Gastroesophageal sphincter (tissue), 4 donors: ENCODE data around the gene KCNMB1. TPM values are rescaled to one million over a fixed set of nuclear protein-coding genes. Genes with fewer than 3 reads are reported as not detected.

ENCODE experiments used
- ATAC-seq: fragments of 150-250 bp; one replicate; pipeline ENCODE4 v1.9.1; 2016; ENCODE audit warnings: mild to moderate bottlenecking, moderate library complexity
- H3K27ac ChIP-seq, 4 donors: fragments of 200-600 bp; sonication (generic) in 3 of 4; 1 replicate in 3 of 4; 2 replicates in 1 of 4; pipeline ENCODE4 v1.5.1; 2016 to 2019
- H3K27me3 ChIP-seq: fragments of 200-600 bp; sonication (generic); one replicate; pipeline ENCODE4 v1.5.1; 2019
- H3K36me3 ChIP-seq, 2 donors: fragments of 200-600 bp; sonication (generic); one replicate each; pipeline ENCODE4 v1.5.1; 2019; ENCODE audit warnings: control low read depth in 1 of 2
- H3K4me1 ChIP-seq, 3 donors: fragments of 200-600 bp; sonication (generic); 1 replicate in 2 of 3; 2 replicates in 1 of 3; pipeline ENCODE4 v1.5.1; 2016 to 2019; ENCODE audit warnings: control low read depth in 2 of 3
- H3K4me3 ChIP-seq, 2 donors: fragments of 200-600 bp; sonication (generic); one replicate each; pipeline ENCODE4 v1.5.1; 2019; ENCODE audit warnings: mild to moderate bottlenecking in 1 of 2, moderate library complexity in 1 of 2
- H3K9me3 ChIP-seq, 3 donors: fragments of 200-600 bp; sonication (generic); one replicate each; pipeline ENCODE4 v1.5.1; 2017 to 2019; ENCODE audit warnings: control low read depth in 2 of 3
- EP300 ChIP-seq: sonication (generic); formaldehyde crosslinking; IDR thresholded peaks from one replicate; pipeline ENCODE4 v1.6.1; 2017; ENCODE audit warnings: antibody characterized with exemption, mild to moderate bottlenecking
- POLR2A ChIP-seq, 2 donors: fragments of 450-650 bp; IDR thresholded peaks; one replicate each; pipeline ENCODE4 v1.6.1; 2017; ENCODE audit warnings: antibody characterized with exemption in 2 of 2, mild to moderate bottlenecking in 2 of 2, moderate library complexity in 1 of 2
- POLR2AphosphoS5 ChIP-seq: sonication (generic); formaldehyde crosslinking; IDR thresholded peaks from one replicate; pipeline ENCODE4 v1.6.1; 2017; ENCODE audit warnings: antibody characterized with exemption
- WGBS, 2 donors: methylation state at CpG; one replicate each; pipeline ENCODE4 v1.1.5; 2018; ENCODE audit warnings: low coverage in 1 of 2; 5-methylcytosine and 5-hydroxymethylcytosine counted together
- total RNA-seq, 4 donors: library from RNA; depleted of rRNA; stranded (reverse); fragments of >200 nt; gene quantifications; one replicate each; pipeline ENCODE4 v1.1.0, GENCODE V29; 2016
- TF ChIP-seq, protein P1 (sequence below), 4 experiments: fragments of 200-600 bp in 2 of 4; fragments of 450-650 bp in 2 of 4; sonication (generic) in 1 of 4; IDR thresholded peaks; one replicate each; pipeline ENCODE4 v1.5.1; 2017 to 2019; ENCODE audit warnings: antibody characterized with exemption in 4 of 4, mild to moderate bottlenecking in 2 of 4, moderate library complexity in 2 of 4

KCNMB1 gene, protein sequence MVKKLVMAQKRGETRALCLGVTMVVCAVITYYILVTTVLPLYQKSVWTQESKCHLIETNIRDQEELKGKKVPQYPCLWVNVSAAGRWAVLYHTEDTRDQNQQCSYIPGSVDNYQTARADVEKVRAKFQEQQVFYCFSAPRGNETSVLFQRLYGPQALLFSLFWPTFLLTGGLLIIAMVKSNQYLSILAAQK
- total RNA-seq: 10 to 100 TPM; 38.0 to 78.3 (median 66.6) TPM

DNA sequence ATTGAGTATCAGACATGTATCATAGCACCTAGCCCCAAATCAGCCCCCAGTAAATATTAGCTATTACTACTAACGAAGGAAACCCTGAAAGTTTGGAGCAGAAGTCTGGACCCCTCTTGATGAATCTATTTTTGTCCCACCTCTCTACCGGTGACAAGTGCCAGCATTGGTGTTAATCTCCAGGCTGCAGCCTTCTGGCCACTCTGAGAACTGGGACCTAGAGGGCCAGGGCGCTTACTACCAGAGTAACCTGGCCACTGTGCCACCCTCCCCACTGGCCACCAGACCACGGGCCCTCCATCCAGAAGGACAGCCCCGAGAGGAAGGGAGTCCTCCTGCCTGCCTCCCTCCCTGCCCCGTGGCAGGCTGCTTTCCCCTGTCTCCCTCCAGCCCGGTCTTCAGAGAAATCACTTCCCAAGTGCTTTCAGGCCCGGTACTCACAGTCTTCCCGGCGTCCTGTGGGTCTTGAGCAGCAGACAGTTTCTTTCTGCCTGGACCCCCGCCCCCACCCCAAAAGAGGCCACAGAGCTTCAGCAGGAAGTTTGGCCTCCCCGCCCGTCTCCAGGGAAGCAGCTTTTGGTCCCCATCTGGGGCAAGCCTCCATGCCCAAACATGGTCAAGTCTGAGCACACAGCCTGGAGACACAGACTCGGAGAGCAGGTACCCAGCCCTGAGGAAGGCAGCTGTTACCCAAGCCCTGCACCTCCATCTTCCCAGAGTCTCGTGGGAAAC lies at the start of gene KCNMB1:
TSS of gene KCNMB1 (minus strand) at position 550 of the 732 bp plus-strand sequence. CDS start 3,920 bp downstream, outside the sequence.
- H3K4me1 ChIP-seq: peaks cover 2 to 72% (median 4%) of the 10 kb centered on the region in 3 donors
- no peak for TF ChIP-seq EP300
- peak in 1 of 2 donors; percentile 5 for TF ChIP-seq POLR2A (IDR thresholded peaks at IDR 0.05)
- TF ChIP-seq, protein P1, sequence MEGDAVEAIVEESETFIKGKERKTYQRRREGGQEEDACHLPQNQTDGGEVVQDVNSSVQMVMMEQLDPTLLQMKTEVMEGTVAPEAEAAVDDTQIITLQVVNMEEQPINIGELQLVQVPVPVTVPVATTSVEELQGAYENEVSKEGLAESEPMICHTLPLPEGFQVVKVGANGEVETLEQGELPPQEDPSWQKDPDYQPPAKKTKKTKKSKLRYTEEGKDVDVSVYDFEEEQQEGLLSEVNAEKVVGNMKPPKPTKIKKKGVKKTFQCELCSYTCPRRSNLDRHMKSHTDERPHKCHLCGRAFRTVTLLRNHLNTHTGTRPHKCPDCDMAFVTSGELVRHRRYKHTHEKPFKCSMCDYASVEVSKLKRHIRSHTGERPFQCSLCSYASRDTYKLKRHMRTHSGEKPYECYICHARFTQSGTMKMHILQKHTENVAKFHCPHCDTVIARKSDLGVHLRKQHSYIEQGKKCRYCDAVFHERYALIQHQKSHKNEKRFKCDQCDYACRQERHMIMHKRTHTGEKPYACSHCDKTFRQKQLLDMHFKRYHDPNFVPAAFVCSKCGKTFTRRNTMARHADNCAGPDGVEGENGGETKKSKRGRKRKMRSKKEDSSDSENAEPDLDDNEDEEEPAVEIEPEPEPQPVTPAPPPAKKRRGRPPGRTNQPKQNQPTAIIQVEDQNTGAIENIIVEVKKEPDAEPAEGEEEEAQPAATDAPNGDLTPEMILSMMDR (IDR thresholded peaks at IDR 0.05): peak in 1 of 4 experiments; percentile 21
- peak; percentile 57 for TF ChIP-seq POLR2AphosphoS5

DNA sequence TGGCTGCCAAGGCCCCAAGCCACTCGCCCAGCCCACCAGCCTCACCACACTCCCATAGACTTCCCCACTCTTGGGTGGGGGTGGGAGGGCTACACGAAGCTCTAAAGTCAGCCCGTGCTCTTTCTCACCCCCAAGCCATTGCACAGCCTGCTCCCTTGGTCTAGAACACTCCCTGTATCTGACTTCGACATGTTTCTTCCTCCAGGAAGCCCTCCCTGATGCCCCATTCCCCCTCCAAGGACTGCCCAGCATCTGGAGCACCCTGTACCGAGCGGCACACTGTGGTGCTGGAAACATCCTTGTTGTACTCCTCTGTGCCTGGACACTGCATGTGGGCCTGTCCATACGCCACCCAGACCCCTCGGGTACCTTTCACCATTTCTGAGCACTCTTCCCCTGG lies 49.4 kb upstream of the KCNMB1 start:
- Histone ChIP-seq H3K27me3 (no peaks in the 10 kb centered on the region), H3K27ac (no peak overlapping the region), H3K36me3 (no peaks in the 10 kb centered on the region), H3K4me1 (peaks cover 0 to 4% (median 0%) of the 10 kb centered on the region in 3 donors), H3K9me3 (no peaks in the 10 kb centered on the region), H3K4me3 (no peak overlapping the region)
- WGBS, 2 donors: 92 to 100% methylated on average over 3 to 5 of the region's 8 CpGs
- no peak for ATAC-seq
- TF ChIP-seq POLR2A (IDR thresholded peaks at IDR 0.05) (no peak), POLR2AphosphoS5 (no peak), EP300 (no peak)
- TF ChIP-seq, protein P1 (IDR thresholded peaks at IDR 0.05): no peak

More for the DNA sequence above, at the start of gene KCNMB1:
- Histone ChIP-seq H3K9me3 (no peaks in the 10 kb centered on the region), H3K27me3 (no peaks in the 10 kb centered on the region), H3K27ac (peak within 1 kb of the TSS; percentile 92 to 95 (median 93)), H3K36me3 (peaks cover 0 to 15% of the 10 kb centered on the region in 2 donors), H3K4me3 (peak within 1 kb of the TSS; percentile 66 to 78)
- 0% methylated on average over 2 of the region's 15 CpGs; no CpG with 5 or more reads in 1 of the 2 donors for WGBS, 2 donors
- peak; percentile 89 for ATAC-seq

DNA sequence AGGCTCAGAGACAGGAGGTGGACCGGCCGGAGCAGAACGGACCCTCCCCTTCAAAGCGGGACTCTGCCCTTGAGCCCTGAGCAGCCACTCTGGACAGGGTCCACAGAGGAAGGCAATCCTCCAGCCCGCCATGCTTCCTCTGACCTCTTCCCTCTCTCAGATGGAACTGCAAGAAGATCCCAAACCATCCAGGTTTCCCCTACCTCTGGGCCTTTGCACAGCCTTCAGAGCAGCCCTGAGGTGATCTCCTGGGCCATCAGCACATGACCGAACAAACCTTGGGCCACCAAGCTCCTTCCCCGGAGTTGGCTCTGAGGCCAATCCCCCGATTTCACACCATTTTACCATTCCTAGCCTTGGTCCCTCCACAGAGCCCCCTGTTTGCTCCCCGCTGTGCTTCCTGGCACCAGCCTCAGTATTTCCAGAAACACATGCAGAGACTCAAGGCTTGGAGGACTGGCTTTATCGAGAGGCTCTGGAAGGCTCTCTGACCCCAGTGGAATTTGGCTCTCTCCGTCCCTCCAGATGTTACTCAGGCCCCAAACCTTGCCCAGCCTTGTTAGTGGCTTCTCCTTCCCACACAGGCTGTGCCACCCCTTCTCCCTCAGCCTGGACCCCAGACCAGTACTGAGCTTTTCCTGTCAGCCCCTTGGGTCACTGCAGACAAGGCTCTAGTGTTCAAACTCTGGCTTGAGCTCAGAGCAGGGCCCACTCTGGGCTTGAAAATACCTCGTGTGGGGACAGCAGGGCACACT lies 48.6 kb upstream of the KCNMB1 start:
- 75 to 90% methylated on average over 6 of the region's 12 CpGs for WGBS, 2 donors
- no peak for TF ChIP-seq POLR2A (IDR thresholded peaks at IDR 0.05)
- no peak for TF ChIP-seq POLR2AphosphoS5
- TF ChIP-seq, protein P1 (IDR thresholded peaks at IDR 0.05): no peak
- TF ChIP-seq EP300: no peak
- H3K27me3 ChIP-seq: peaks cover under 1% of the 10 kb centered on the region
- no peaks in the 10 kb centered on the region for H3K36me3 ChIP-seq
- H3K4me3 ChIP-seq: no peak overlapping the region
- ATAC-seq: no peak
- no peaks in the 10 kb centered on the region for H3K9me3 ChIP-seq
- H3K27ac ChIP-seq: no peak overlapping the region
- H3K4me1 ChIP-seq: peaks cover 0 to 4% (median 0%) of the 10 kb centered on the region in 3 donors

DNA sequence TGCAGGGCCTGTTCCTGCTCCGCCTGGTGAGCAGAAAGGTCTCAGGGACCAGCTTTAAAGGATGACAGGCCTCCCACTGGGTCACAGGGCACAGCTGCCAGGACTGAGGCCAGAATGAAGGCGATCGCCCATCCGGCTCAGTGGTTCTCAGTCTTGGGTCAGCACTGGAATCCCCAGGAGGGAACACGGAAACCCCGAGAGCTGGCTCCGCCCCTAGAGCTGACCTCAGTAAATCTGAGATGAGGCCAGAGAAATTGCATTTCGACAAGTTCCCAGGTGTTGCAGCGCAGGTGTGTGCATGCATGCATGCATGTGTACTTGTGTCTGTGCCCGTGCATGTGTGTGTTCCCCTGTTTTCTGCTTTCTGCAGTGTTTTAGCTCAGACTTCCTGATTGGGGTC lies 47.2 kb upstream of the KCNMB1 start:
- ATAC-seq: no peak
- Histone ChIP-seq H3K36me3 (no peaks in the 10 kb centered on the region), H3K4me1 (peaks cover 0 to 4% (median 0%) of the 10 kb centered on the region in 3 donors), H3K27me3 (peaks cover 15% of the 10 kb centered on the region), H3K4me3 (no peak overlapping the region), H3K9me3 (no peaks in the 10 kb centered on the region), H3K27ac (no peak overlapping the region)
- TF ChIP-seq, protein P1 (IDR thresholded peaks at IDR 0.05): no peak
- no peak for TF ChIP-seq POLR2AphosphoS5
- no peak for TF ChIP-seq EP300
- no peak for TF ChIP-seq POLR2A (IDR thresholded peaks at IDR 0.05)
- WGBS, 2 donors: 88 to 100% methylated on average over 4 to 5 of the region's 10 CpGs
